Activated effector memory CD4-positive, alpha-beta T cell treated with anti-CD3 and anti-CD28 coated beads, Interleukin-2, amount 50 U/mL, for 16 hours (primary cell): ENCODE results near the gene GRIPAP1.

ENCODE experiments used
- DNase-seq: peaks from one replicate; pipeline ENCODE4 v3.0.0-alpha.2; 2020

GRIPAP1 gene

GRCh38 chrX:48957827-48958634 lies 44.0 kb downstream of the GRIPAP1 start:
- DNase-seq = peak; percentile 96

- peak; percentile 91 for DNase-seq
Observed at GRCh38 chrX:48957477-48957826, 44.6 kb downstream of the GRIPAP1 start, which contains the start of gene OTUD5. Gene OTUD5 (minus strand): TSS chrX:48957607. CDS start chrX:48957570, 37 bp downstream.

DNA sequence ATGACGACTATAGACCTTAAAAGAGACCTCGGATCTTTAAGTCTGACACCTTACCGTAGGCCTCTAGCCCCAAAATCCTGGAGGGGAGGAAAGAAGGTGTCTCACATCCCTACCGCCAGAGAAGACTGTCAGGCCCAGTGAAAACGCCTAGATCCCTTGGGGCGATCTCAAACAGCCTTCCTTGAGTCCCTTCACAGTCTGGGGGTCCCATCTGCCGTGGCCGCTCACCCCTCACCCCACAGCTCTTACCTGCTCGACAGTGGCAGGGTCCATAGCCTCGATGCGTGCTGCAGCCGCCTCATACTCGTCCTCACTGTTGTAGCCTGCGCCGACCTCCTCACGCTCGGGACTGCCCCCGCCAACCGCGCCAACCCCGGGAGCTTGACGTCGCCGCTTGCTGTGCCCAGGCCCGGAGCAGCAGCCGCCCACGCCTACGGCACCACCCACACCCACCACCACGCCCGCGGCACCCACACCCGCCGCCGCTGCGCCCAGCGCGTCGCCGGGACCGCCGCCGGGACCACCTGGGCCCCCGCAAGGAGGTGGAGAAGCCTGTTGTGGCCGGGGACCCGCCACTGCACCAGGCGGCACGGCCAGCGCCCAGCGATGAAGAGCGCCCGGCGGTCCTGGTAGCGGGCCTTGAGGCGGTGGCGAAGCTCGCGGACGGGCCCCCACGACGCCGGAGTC lies 45.2 kb downstream of the GRIPAP1 start:
- peak; percentile 87 for DNase-seq

DNA sequence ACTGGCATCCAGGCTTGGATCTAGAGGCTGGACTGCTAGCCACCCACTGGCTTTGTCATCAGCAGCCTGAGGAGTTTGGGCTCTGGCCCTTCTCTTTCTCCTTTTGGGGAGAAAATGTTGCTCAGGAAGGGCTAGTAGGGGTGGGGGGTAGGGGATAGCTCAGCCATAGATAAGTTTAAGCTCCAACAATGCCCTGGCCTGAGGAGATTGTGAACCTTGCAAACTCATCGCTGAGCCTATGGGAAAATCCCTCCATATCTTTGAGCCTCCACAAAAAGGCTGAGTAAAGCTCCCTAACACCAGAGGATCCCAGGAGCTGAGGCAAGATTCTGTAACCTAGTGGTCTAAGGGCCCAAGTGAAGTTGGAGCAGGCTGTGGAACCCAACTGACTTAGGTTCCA lies 53.5 kb downstream of the GRIPAP1 start:
- DNase-seq = no peak

- peak; percentile 81 for DNase-seq
Observed at GRCh38 chrX:48945517-48946348, 56.3 kb downstream of the GRIPAP1 start.

DNA sequence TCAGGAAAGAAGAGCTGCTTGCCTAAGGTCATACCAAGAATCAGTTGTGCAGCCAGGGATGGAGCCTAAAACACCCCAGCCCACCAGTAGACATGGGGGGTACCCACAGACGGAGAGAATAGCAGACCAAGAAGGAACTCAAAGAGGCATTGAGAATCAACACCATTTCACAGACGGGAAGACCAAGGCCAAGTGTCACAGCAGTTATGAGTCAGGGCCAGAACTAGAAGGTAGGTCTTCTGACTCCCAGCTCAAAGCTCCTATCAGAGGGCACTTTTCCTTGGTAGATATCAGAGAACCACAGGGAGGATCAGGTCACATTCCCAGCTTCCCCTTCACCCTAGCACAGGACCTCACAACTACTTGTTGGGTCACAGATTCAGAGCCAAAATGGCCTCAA lies 59.2 kb downstream of the GRIPAP1 start:
- DNase-seq = no peak

- DNase-seq = no peak
Observed at GRCh38 chrX:48940404-48940955, 61.6 kb downstream of the GRIPAP1 start.

GRCh38 chrX:48939524-48940228 lies 62.4 kb downstream of the GRIPAP1 start:
- no peak for DNase-seq

DNA sequence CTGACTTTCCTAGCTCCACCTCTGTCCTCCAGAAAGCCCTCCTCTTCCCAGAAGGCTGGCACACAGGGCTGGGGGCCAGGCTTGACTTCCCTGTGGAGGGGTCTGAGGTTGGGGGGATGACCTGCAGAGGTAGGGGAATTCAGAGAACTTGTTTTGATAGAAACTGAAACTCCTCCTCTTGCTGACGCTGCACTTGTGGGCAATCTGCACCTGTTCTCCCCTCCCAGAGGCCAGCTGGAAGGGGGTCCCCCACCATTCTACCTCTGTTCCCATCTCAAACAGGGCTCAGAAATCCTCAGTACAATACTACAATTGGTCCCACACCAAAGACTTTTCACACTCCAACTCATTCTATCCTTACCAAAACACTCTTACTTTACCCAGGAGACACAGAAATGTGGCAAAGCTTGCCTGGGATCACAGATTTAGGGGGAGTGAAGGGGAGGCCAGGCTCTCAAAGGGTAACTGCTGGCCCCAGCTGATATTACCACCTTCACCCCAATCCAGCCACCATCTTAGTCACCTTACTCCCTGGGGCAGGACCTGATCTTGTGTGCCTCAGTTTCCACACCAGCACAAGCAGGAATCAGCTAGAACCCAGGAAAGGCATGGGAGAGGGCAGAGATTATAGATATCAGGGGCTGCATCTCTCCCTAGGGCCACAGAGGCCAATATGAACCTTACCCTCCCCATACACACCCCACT lies 63.2 kb downstream of the GRIPAP1 start:
- DNase-seq = peak; percentile 89

GRCh38 chrX:48937054-48937907 lies 64.8 kb downstream of the GRIPAP1 start:
- peak; percentile 94 for DNase-seq

DNA sequence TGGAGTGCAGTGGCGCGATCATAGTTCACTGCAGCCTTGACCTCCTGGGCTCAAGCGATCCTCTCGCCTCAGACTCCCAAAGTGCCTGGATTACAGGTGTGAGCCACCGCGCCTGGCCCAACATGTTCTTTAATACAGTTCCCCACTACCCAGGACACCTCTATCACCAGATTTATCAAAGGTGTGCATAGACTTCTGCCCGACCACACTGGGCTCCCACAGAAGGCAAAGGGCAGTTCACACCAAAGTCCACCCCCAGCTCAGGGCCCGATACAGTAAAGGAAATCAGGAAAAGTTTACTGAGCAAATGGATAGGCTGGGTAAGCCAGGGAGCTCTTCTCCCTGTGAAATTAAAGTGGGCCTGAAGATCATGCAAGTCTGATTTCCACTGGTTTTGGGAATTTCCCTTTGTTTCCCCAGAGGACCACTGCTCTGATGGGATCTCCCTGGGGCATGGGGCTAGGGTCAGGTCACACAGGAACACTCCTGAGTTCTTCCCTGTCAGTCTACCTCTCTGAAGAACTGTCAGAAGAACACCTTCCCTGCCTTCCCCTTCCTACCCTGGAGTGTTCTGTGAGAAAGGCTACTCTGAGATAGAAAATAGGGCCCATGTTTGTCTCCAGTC lies 65.5 kb downstream of the GRIPAP1 start:
- no peak for DNase-seq

DNA sequence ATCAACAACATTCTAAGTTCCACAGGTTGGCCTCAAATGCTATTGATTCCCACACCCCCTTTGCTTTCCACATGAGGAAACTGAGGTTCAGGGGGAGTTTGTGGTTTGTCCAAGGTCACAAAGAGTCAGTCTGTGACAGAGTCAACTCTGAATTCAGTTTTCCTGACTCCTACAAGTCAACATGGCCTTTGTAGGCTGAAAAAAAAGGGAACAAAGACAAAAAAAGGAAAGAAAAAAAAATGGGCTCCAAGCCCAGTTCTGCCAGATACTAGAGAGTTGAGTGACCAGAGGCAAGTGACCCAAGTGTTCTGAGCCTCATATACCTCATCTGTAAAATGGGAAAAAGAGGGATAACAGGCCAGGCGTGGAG lies 66.8 kb downstream of the GRIPAP1 start:
- DNase-seq = no peak

- DNase-seq = no peak
Observed at GRCh38 chrX:48934581-48935300, 67.3 kb downstream of the GRIPAP1 start.

- no peak for DNase-seq
Observed at GRCh38 chrX:48933757-48934156, 68.3 kb downstream of the GRIPAP1 start.

DNA sequence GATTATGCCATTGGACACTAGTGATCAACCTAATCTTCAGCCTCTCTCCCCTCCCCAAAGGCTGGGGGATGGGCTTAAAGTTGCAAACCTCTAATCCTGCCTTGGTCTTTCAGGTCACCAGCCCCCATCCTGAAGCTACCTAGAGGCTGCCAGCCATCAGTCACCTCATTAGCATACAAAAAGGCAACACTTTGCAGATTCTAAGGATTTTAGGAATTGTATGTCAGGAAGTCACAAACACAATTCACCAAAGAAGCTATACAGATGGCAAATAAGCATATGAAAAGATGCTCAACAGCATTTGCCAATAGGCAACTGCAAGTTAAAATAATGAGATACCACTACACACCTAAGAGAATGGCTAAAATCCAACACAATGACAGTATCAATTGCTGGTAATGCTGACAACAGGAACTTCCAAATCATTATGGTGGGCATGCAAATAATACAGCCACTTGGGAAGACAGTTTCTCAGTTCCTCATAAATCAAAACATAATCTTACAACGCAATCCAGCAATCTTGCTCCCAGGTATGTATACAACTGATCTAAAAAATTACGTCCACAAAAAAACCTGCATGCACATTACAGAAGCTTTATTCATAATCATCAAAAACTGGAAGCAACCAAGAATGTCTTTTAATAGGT lies 74.2 kb downstream of the GRIPAP1 start:
- no peak for DNase-seq

DNA sequence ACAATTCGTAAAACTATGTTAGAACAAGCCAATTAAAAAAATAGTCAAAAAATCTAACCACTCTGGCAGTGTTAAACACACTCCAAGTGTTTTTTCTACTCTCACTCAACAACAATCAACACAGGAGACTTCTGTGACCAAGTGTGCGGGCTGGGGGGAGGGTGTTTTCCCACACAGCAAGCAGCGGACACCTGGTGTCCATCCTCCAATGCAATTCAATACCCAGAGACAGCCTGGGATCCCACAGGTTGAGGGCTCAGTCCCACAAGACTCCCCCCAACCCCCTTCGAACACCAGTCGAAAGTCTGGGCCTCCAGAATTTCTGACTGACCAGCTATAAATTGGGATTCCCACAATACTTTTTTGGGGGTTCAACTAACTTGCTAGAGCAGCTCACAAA lies 74.9 kb downstream of the GRIPAP1 start:
- DNase-seq = no peak

DNA sequence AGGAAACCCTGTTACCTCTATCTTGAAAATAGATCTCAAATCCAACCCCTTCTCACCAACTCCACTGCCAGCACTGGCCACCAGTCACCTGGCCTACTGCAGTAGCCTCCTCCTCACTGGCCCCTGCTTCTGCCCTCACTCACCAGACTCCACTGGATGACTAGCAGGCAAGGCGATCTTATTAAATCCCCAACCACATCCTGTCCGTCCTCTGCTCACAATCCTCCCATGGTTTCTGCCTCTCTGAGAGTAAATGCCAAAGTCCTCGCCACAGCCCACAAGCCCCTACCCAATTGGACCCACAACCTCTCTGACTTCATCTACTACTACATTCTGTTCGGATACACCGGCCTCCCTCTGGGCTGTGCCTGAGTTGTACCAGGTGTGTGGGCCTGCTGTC lies 77.8 kb downstream of the GRIPAP1 start:
- no peak for DNase-seq

DNA sequence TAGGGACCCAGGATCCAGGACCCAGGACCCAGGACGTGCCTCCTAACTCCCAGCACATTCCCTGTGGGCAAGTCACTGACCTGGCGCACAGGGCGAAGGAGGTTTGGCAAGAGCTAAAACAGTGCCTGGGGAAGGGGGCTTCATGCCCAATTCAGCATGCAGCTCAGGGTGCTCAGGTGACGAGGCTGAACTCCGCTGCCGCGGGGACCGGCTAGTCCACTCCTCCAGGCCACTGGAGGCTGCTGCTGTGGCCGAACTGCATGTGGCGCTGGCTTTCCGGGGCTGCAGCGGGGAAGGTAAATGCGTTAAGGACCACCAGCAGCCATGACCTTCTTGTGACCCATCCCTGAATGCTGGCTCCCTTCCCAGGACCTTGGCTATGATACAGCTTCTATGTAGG lies 78.3 kb downstream of the GRIPAP1 start:
- no peak for DNase-seq
